Heart left ventricle (tissue), 16 donors: Measurements from ENCODE around the gene ADCY7. TPM values are rescaled to one million over a fixed set of nuclear protein-coding genes. Genes with fewer than 3 reads are reported as not detected.
A peak's percentile ranks its signal among the peaks of the same experiment; 100 is the strongest.

ENCODE experiments used
- ATAC-seq, 4 donors: fragments of 200-7000 bp; cut with Tn5 transposase; one replicate each; pipeline ENCODE4 v1.9.1; 2020 to 2022; ENCODE audit warnings: moderate library complexity in 4 of 4, mild to moderate bottlenecking in 3 of 4, moderate number of reproducible peaks in 1 of 4
- DNase-seq, 5 donors: peaks; one replicate each; pipeline ENCODE4 v3.0.0-alpha.2; 2020
- H3K27ac ChIP-seq, 12 donors: fragments of 200-600 bp; sonication (generic) in 4 of 12; one replicate each; pipeline versions ENCODE4 v1.5.0 to v1.8.0; 2016 to 2022; ENCODE audit warnings: mild to moderate bottlenecking in 2 of 12
- H3K27me3 ChIP-seq, 9 donors: fragments of 200-600 bp; sonication (generic) in 2 of 9; one replicate each; pipeline versions ENCODE4 v1.5.1 to v1.8.0; 2016 to 2022; ENCODE audit warnings: mild to moderate bottlenecking in 3 of 9
- H3K36me3 ChIP-seq, 9 donors: fragments of 200-600 bp; sonication (generic) in 2 of 9; one replicate each; pipeline versions ENCODE4 v1.5.0 to v1.8.0; 2018 to 2022; ENCODE audit warnings: mild to moderate bottlenecking in 2 of 9
- H3K4me1 ChIP-seq, 12 donors: fragments of 200-600 bp; sonication (generic) in 4 of 12; one replicate each; pipeline versions ENCODE4 v1.5.0 to v1.8.0; 2016 to 2022; ENCODE audit warnings: mild to moderate bottlenecking in 3 of 12
- H3K4me3 ChIP-seq, 12 donors: fragments of 200-600 bp; sonication (generic) in 4 of 12; one replicate each; pipeline versions ENCODE4 v1.5.0 to v1.8.0; 2017 to 2022; ENCODE audit warnings: mild to moderate bottlenecking in 9 of 12, moderate library complexity in 4 of 12
- H3K9me3 ChIP-seq, 12 donors: fragments of 200-600 bp; sonication (generic) in 4 of 12; one replicate each; pipeline versions ENCODE4 v1.5.0 to v1.8.0; 2016 to 2022; ENCODE audit warnings: mild to moderate bottlenecking in 1 of 12
- CTCF ChIP-seq, 12 donors: fragments of 200-600 bp; sonication (generic) in 4 of 12; IDR thresholded peaks; one replicate each; pipeline versions ENCODE4 v1.5.0 to v1.8.0; 2018 to 2022; ENCODE audit warnings: antibody characterized with exemption in 12 of 12, mild to moderate bottlenecking in 5 of 12
- POLR2A ChIP-seq, 2 donors: fragments of 450-650 bp; IDR thresholded peaks; one replicate each; pipeline ENCODE4 v1.6.1; 2017; ENCODE audit warnings: antibody characterized with exemption in 2 of 2, mild to moderate bottlenecking in 2 of 2, moderate library complexity in 2 of 2
- WGBS, 4 donors: extraction: QIAGEN DNeasy Blood & Tissue Kit in 2 of 4; methylation state at CpG; one replicate each; pipeline versions ENCODE4 v1.1.5 to v1.1.7; 2013 to 2018; 5-methylcytosine and 5-hydroxymethylcytosine counted together
- intact Hi-C, 10 donors: fragments of 100-400 bp; cut with DNase I; formaldehyde crosslinking; loops; one replicate each; pipeline versions ENCODE4 v1.11.1 to v1.14.2; 2022
- polyA plus RNA-seq, 2 donors: library from polyadenylated mRNA; stranded (reverse); fragments of 200-250 nt; gene quantifications; one replicate each; pipeline ENCODE4 v1.2.3, GENCODE V29; 2013
- total RNA-seq, 9 donors: library from RNA; depleted of rRNA in 2 of 9; stranded (reverse); fragments of >200 nt in 2 of 9; fragmentation: NEBNext Ultra II Directional in 3 of 9; extraction: Animal tissue kit (Norgen Biotek cat#: 25700) in 3 of 9; gene quantifications; one replicate each; pipeline versions ENCODE4 v1.1.0 to v1.2.4, GENCODE V29; 2016 to 2023
- donor health status: ischemic (EF 13 %, LVEDD 7.1; RV severe dilation, severe dysfunction).
- donor health status: healthy with polysubstance abuse.
- donor health status: DM: no; HTN: yes; CAD: no.
- donor health status: DM: no; HTN: no; CAD: no.
- donor health status: ischemic (EF 25% LVEDD 6.9; RV normal size, moderate dysfunction).
- donor health status: ischemic (EF 25% LVEDD 5.7; RV mildly dilated, moderate dysfunction).
- donor health status: healthy.
- donor health status: DM: yes; HTN: yes; CAD: no.
- donor health status: ischemic (EF 35%, LVEDD 5.7; RV mildly dilated, moderate dysfunction).
- donor health status: nonischemic (EF 11% LVEDD 7.7; RV severe dilation, severe dysfunction).
- donor health status: DM: yes; HTN: yes; CAD: no.
- donor health status: PGD.
- donor health status: ischemic (EF 29% LVEDD 5.4; RV normal size, mild dysfunction).
- donor health status: nonischemic (EF 23%, LVEDD 6.1; RV moderate dilation, normal function).

Gene ADCY7
- total and polyA plus RNA-seq, 11 donors, result 3.2 to 46.7 (median 5.3) TPM

GRCh38 chr16:50326264-50326663 lies 59.9 kb downstream of the ADCY7 start:
- Histone ChIP-seq H3K27ac (no peak overlapping the region), H3K4me1 (peaks cover 0 to 8% (median 0%) of the 10 kb centered on the region in 12 donors), H3K27me3 (no peaks in the 10 kb centered on the region), H3K4me3 (no peak overlapping the region), H3K36me3 (peaks cover 0 to 92% (median 88%) of the 10 kb centered on the region in 9 donors), H3K9me3 (no peaks in the 10 kb centered on the region)
- intact Hi-C loops, result no loop called here
- 83 to 93% (median 89%) methylated on average over 5 of the region's 5 CpGs for WGBS, 4 donors
- TF ChIP-seq CTCF (IDR thresholded peaks at IDR 0.05) (no peak), POLR2A (IDR thresholded peaks at IDR 0.05) (no peak)
- no peak for DNase-seq
- no peak for ATAC-seq

GRCh38 chr16:50326835-50327465 lies 60.6 kb downstream of the ADCY7 start:
- H3K9me3 ChIP-seq, result no peaks in the 10 kb centered on the region
- H3K4me1 ChIP-seq, result peaks cover 0 to 8% (median 0%) of the 10 kb centered on the region in 12 donors
- H3K27me3 ChIP-seq, result no peaks in the 10 kb centered on the region
- H3K36me3 ChIP-seq, result peaks cover 0 to 92% (median 82%) of the 10 kb centered on the region in 9 donors
- no peak for DNase-seq
- peak in 2 of 4 donors; percentile 33 to 41 for ATAC-seq
- no peak overlapping the region for H3K4me3 ChIP-seq
- intact Hi-C loops, result no loop called here
- TF ChIP-seq POLR2A (IDR thresholded peaks at IDR 0.05) (no peak), CTCF (IDR thresholded peaks at IDR 0.05) (peak in 10 of 12 donors; percentile 17 to 50 (median 32))
- WGBS, 4 donors, result 71 to 77% (median 73%) methylated on average over 7 of the region's 7 CpGs
- H3K27ac ChIP-seq, result no peak overlapping the region

GRCh38 chr16:50329446-50330189 lies 63.3 kb downstream of the ADCY7 start:
- ATAC-seq, result no peak
- DNase-seq, result no peak
- Histone ChIP-seq H3K9me3 (no peaks in the 10 kb centered on the region), H3K4me3 (no peak overlapping the region), H3K27me3 (no peaks in the 10 kb centered on the region), H3K36me3 (peaks cover 0 to 92% (median 82%) of the 10 kb centered on the region in 9 donors), H3K4me1 (peaks cover 0 to 8% (median 0%) of the 10 kb centered on the region in 12 donors), H3K27ac (peak overlapping the region in 1 of 12 donors; percentile 71)
- intact Hi-C loops, result no loop called here
- 50 to 69% (median 68%) methylated on average over 11 of the region's 11 CpGs for WGBS, 4 donors
- TF ChIP-seq CTCF (IDR thresholded peaks at IDR 0.05), result no peak
- no peak for TF ChIP-seq POLR2A (IDR thresholded peaks at IDR 0.05)

GRCh38 chr16:50331570-50331969 lies 65.2 kb downstream of the ADCY7 start:
- Histone ChIP-seq H3K27me3 (no peaks in the 10 kb centered on the region), H3K4me1 (peaks cover 0 to 8% (median 0%) of the 10 kb centered on the region in 12 donors), H3K36me3 (peaks cover 0 to 87% (median 74%) of the 10 kb centered on the region in 9 donors), H3K27ac (peak overlapping the region in 1 of 12 donors; percentile 77), H3K4me3 (no peak overlapping the region), H3K9me3 (no peaks in the 10 kb centered on the region)
- intact Hi-C loops, result no loop called here
- no peak for DNase-seq
- no peak for ATAC-seq
- no peak for TF ChIP-seq CTCF (IDR thresholded peaks at IDR 0.05)
- no peak for TF ChIP-seq POLR2A (IDR thresholded peaks at IDR 0.05)
- 88 to 98% (median 95%) methylated on average over 5 of the region's 5 CpGs for WGBS, 4 donors
